ENCODE results near the gene GRAMD4.

GRCh38 chr22:46627806-46628482 lies 7.8 kb downstream of the GRAMD4 start:
- TF ChIP-seq CTCF (IDR thresholded peaks at IDR 0.05), result no peak
- no peak for TF ChIP-seq EP300 (IDR thresholded peaks at IDR 0.05; ENCODE audit: low read depth)
- TF ChIP-seq POLR2A (IDR thresholded peaks at IDR 0.05), result no peak
- TF ChIP-seq POLR2AphosphoS5 (IDR thresholded peaks at IDR 0.05), result no peak

All from transverse colon (tissue), 4 donors.